CD14-positive monocyte (primary cell): ENCODE results near the gene TPRG1. TPM values are rescaled to one million over a fixed set of nuclear protein-coding genes. Genes with fewer than 3 reads are reported as not detected.

Experiments
- DNase-seq, 3 donors: peaks; one replicate each; pipeline ENCODE4 v3.0.0-alpha.2; 2011 to 2022
- H2AFZ ChIP-seq: 2 replicates; pipeline ENCODE4 v1.6.0; 2012; ENCODE audit warnings: mild to moderate bottlenecking, low read depth, low read length, inconsistent platforms; ENCODE audit not compliant: insufficient read depth, poor library complexity, severe bottlenecking
- H3K27ac ChIP-seq, 2 donors: 1 replicate in 1 of 2; 2 replicates in 1 of 2; pipeline ENCODE4 v1.5.1; 2012 to 2013; ENCODE audit warnings: low read length in 2 of 2, control low read depth in 1 of 2, inconsistent platforms in 1 of 2, low read depth in 1 of 2, mild to moderate bottlenecking in 1 of 2
- H3K27me3 ChIP-seq, 2 donors: one replicate each; pipeline versions ENCODE4 v1.6.0 to v1.6.1; 2011 to 2013; ENCODE audit warnings: low read length in 2 of 2; ENCODE audit not compliant: control insufficient read depth in 2 of 2, insufficient read depth in 2 of 2
- H3K36me3 ChIP-seq, 2 donors: replicated peaks in 1 of 2; 1 replicate in 1 of 2; 2 replicates in 1 of 2; pipeline versions ENCODE4 v1.5.1 to v1.6.1; 2012 to 2013; ENCODE audit warnings: low read length in 2 of 2, control low read depth in 1 of 2, inconsistent platforms in 1 of 2, mild to moderate bottlenecking in 1 of 2; ENCODE audit not compliant: insufficient read depth in 2 of 2, control insufficient read depth in 1 of 2
- H3K4me1 ChIP-seq, 2 donors: 1 replicate in 1 of 2; 2 replicates in 1 of 2; pipeline versions ENCODE4 v1.5.1 to v1.6.1; 2012 to 2013; ENCODE audit warnings: low read length in 2 of 2, control low read depth in 1 of 2, inconsistent platforms in 1 of 2, mild to moderate bottlenecking in 1 of 2, moderate library complexity in 1 of 2; ENCODE audit not compliant: insufficient read depth in 2 of 2, control insufficient read depth in 1 of 2
- H3K4me2 ChIP-seq: replicated peaks from 2 replicates; pipeline ENCODE3; 2012; ENCODE audit warnings: low read length, moderate library complexity, mild to moderate bottlenecking; ENCODE audit not compliant: poor library complexity, severe bottlenecking; ENCODE audit errors: extremely low read depth
- H3K4me3 ChIP-seq, 3 experiments: fragments of 200-600 bp in 1 of 3; sonication (generic) in 1 of 3; replicated peaks in 1 of 3; 1 replicate in 2 of 3; 2 replicates in 1 of 3; pipeline ENCODE4 v1.5.1; 2011 to 2013; ENCODE audit warnings: low read length in 3 of 3, mild to moderate bottlenecking in 3 of 3, control low read depth in 2 of 3, low read depth in 2 of 3, inconsistent platforms in 1 of 3, moderate library complexity in 1 of 3
- H3K79me2 ChIP-seq: 2 replicates; pipeline ENCODE4 v1.6.0; 2012; ENCODE audit warnings: mild to moderate bottlenecking, control low read depth, inconsistent platforms, low read length, moderate library complexity; ENCODE audit not compliant: insufficient read depth
- H3K9ac ChIP-seq: 2 replicates; pipeline ENCODE4 v1.6.0; 2017; ENCODE audit warnings: low read length, mild to moderate bottlenecking; ENCODE audit not compliant: insufficient read depth, poor library complexity, severe bottlenecking
- H3K9me3 ChIP-seq, 2 donors: replicated peaks in 1 of 2; 1 replicate in 1 of 2; 2 replicates in 1 of 2; pipeline versions ENCODE4 v1.5.1 to v1.6.1; 2012 to 2013; ENCODE audit warnings: low read length in 2 of 2, control low read depth in 1 of 2; ENCODE audit not compliant: control insufficient read depth in 1 of 2, insufficient read depth in 1 of 2
- H4K20me1 ChIP-seq: 2 replicates; pipeline ENCODE4 v1.6.0; 2012; ENCODE audit warnings: mild to moderate bottlenecking, low read length, control low read depth, moderate library complexity; ENCODE audit not compliant: insufficient read depth
- H3K27ac Mint-ChIP-seq, 7 donors: one replicate each; pipeline ENCODE4 v1.8.0; 2020; ENCODE audit warnings: mild to moderate bottlenecking in 7 of 7, mixed read lengths in 7 of 7, moderate library complexity in 6 of 7, inconsistent platforms in 2 of 7
- H3K27me3 Mint-ChIP-seq, 3 donors: one replicate each; pipeline ENCODE4 v1.8.0; 2021 to 2022; ENCODE audit warnings: low read depth in 3 of 3, mild to moderate bottlenecking in 3 of 3, mixed read lengths in 3 of 3, moderate library complexity in 3 of 3, inconsistent platforms in 1 of 3
- H3K36me3 Mint-ChIP-seq, 2 donors: one replicate each; pipeline ENCODE4 v1.8.0; 2020; ENCODE audit warnings: mixed read lengths in 2 of 2, inconsistent platforms in 1 of 2, mild to moderate bottlenecking in 1 of 2
- H3K4me1 Mint-ChIP-seq: one replicate; pipeline ENCODE4 v1.8.0; 2020; ENCODE audit warnings: mild to moderate bottlenecking, mixed read lengths
- H3K4me3 Mint-ChIP-seq, 2 donors: one replicate each; pipeline ENCODE4 v1.8.0; 2020; ENCODE audit warnings: mild to moderate bottlenecking in 2 of 2, mixed read lengths in 2 of 2, moderate library complexity in 1 of 2
- H3K9me3 Mint-ChIP-seq, 7 donors: one replicate each; pipeline ENCODE4 v1.8.0; 2020 to 2022; ENCODE audit warnings: mixed read lengths in 7 of 7, mild to moderate bottlenecking in 6 of 7, moderate library complexity in 6 of 7, inconsistent platforms in 2 of 7
- CTCF ChIP-seq: fragments of 200-600 bp; IDR thresholded peaks from one replicate; pipeline ENCODE4 v1.8.0; 2022; ENCODE audit warnings: antibody characterized with exemption, mild to moderate bottlenecking
- WGBS: methylation state at CpG from one replicate; pipeline ENCODE4 v1.1.5; 2013; ENCODE audit warnings: missing lambda C conversion rate; ENCODE audit not compliant: insufficient coverage; 5-methylcytosine and 5-hydroxymethylcytosine counted together
- intact Hi-C, 2 donors: fragments of 100-400 bp; cut with micrococcal nuclease; formaldehyde crosslinking; loops; one replicate each; pipeline versions ENCODE4 v1.15.0 to v1.15.1; 2023
- polyA plus RNA-seq, 3 donors: library from polyadenylated mRNA; depleted of rRNA in 1 of 3; unstranded in 2 of 3; stranded (reverse) in 1 of 3; fragments of 300-500 nt in 2 of 3; fragments of >200 nt in 1 of 3; fragmentation: Illumina TruSeq in 2 of 3; gene quantifications; 1 replicate in 2 of 3; 2 replicates in 1 of 3; pipeline ENCODE4 v1.2.3, GENCODE V29; 2012 to 2021

TPRG1 gene
- polyA plus RNA-seq, 3 donors: 0.14 to 1.7 (median 0.55) TPM

- no peaks in the 10 kb centered on the region for H3K36me3 Mint-ChIP-seq
- H3K4me3 Mint-ChIP-seq: no peak overlapping the region
- Histone ChIP-seq H3K4me2 (no peak overlapping the region), H3K27me3 (no peaks in the 10 kb centered on the region), H2AFZ (no peak overlapping the region), H3K9ac (no peak overlapping the region), H4K20me1 (no peaks in the 10 kb centered on the region), H3K4me1 (no peaks in the 10 kb centered on the region), H3K79me2 (no peaks in the 10 kb centered on the region), H3K36me3 (no peaks in the 10 kb centered on the region), H3K4me3 (no peak overlapping the region), H3K9me3 (no peaks in the 10 kb centered on the region), H3K27ac (no peak overlapping the region)
- H3K4me1 Mint-ChIP-seq: no peaks in the 10 kb centered on the region
- intact Hi-C loops: no loop called here
- DNase-seq: no peak
- no peak for TF ChIP-seq CTCF
- no peaks in the 10 kb centered on the region for H3K27me3 Mint-ChIP-seq
- peak overlapping the region in 2 of 7 donors; percentile 10 to 17 for H3K27ac Mint-ChIP-seq
- H3K9me3 Mint-ChIP-seq: peaks cover 1 to 9% (median 4%) of the 10 kb centered on the region in 7 donors
- 78% methylated on average over 4 of the region's 4 CpGs for WGBS
These were observed 196.6 kb downstream of the TPRG1 start for GRCh38 chr3:189368384-189368783.

- Mint-ChIP-seq H3K27ac (no peak overlapping the region), H3K36me3 (no peaks in the 10 kb centered on the region), H3K4me3 (no peak overlapping the region), H3K4me1 (no peaks in the 10 kb centered on the region), H3K27me3 (no peaks in the 10 kb centered on the region), H3K9me3 (peaks cover 1 to 11% (median 4%) of the 10 kb centered on the region in 7 donors)
- Histone ChIP-seq H3K27ac (no peak overlapping the region), H3K4me1 (no peaks in the 10 kb centered on the region), H3K36me3 (no peaks in the 10 kb centered on the region), H3K4me2 (no peak overlapping the region), H3K9ac (no peak overlapping the region), H3K27me3 (no peaks in the 10 kb centered on the region), H2AFZ (no peak overlapping the region), H3K4me3 (no peak overlapping the region), H3K9me3 (no peaks in the 10 kb centered on the region), H3K79me2 (no peaks in the 10 kb centered on the region), H4K20me1 (no peaks in the 10 kb centered on the region)
- intact Hi-C loops: no loop called here
- WGBS: 20% methylated on average over 2 of the region's 5 CpGs
- DNase-seq: peak in 1 of 3 donors; percentile 3
- no peak for TF ChIP-seq CTCF
These were observed 197.9 kb downstream of the TPRG1 start for GRCh38 chr3:189369636-189370035.
